HepG2 (cell line): ENCODE measurements around the gene TUBA4B. TPM values are rescaled to one million over a fixed set of nuclear protein-coding genes. Genes with fewer than 3 reads are reported as not detected.
A peak's percentile ranks its signal among the peaks of the same experiment; 100 is the strongest.

ENCODE experiments used
- ATAC-seq: fragments of 200-7000 bp; cut with Tn5 transposase; 3 replicates; pipeline ENCODE4 v1.9.1; 2020; ENCODE audit warnings: mild to moderate bottlenecking, moderate library complexity
- BruUV-seq: library from RNA; stranded (reverse); fragments of 400-500 nt; replicated peaks from 2 replicates; lab custom pipeline; 2021; lab: Mats Ljungman, UMichigan
- CTCF ChIA-PET: fragments of 300-600 bp; formaldehyde crosslinking; extraction: SDS; loops from one replicate; lab custom pipeline; 2021; ENCODE audit warnings: low total read pairs, inconsistent platforms, low intra/inter-chr PET ratio; lab: Yijun Ruan, JAX
- POLR2A ChIA-PET: fragments of 350-600 bp; sonication (Branson Sonifier 250); formaldehyde crosslinking; loops from one replicate; lab custom pipeline; 2020; ENCODE audit warnings: antibody characterized with exemption, inconsistent platforms; lab: Yijun Ruan, JAX
- DNase-seq: peaks from one replicate; pipeline ENCODE4 v3.0.0-alpha.2; 2015; ENCODE audit warnings: low spot score
- FAIRE-seq: peaks from 3 replicates; lab custom pipeline; 2011; peaks lifted over from hg19 to GRCh38; lab: Jason Lieb, UNC
- H2AFZ ChIP-seq: one replicate; pipeline ENCODE4 v1.6.1; 2011; ENCODE audit warnings: low read length, inconsistent platforms
- H3K27ac ChIP-seq: fragments of 300-600 bp; 3 replicates; pipeline ENCODE4 v1.8.0; 2011; ENCODE audit warnings: mixed run types, mild to moderate bottlenecking, mixed read lengths, low read length, inconsistent platforms; ENCODE audit not compliant: insufficient read depth; ENCODE audit errors: extremely low read length
- H3K27me3 ChIP-seq, 2 experiments: fragments of 200-600 bp in 1 of 2; 2 replicates in 1 of 2; 3 replicates in 1 of 2; pipeline versions ENCODE4 v1.6.0 to v1.8.0; 2011; ENCODE audit warnings: low read length in 2 of 2, mild to moderate bottlenecking in 2 of 2, moderate library complexity in 2 of 2, inconsistent platforms in 1 of 2; ENCODE audit not compliant: insufficient read depth in 2 of 2, control insufficient read depth in 1 of 2
- H3K36me3 ChIP-seq, 2 experiments: fragments of 200-600 bp in 1 of 2; replicated peaks in 1 of 2; 2 replicates in 1 of 2; 3 replicates in 1 of 2; pipeline versions ENCODE4 v1.5.1 to v1.8.0; 2011; ENCODE audit warnings: low read length in 2 of 2, inconsistent platforms in 1 of 2; ENCODE audit not compliant: insufficient read depth in 2 of 2, control insufficient read depth in 1 of 2
- H3K4me1 ChIP-seq: 2 replicates; pipeline ENCODE4 v1.5.1; 2012; ENCODE audit warnings: low read length, inconsistent platforms; ENCODE audit not compliant: insufficient read depth
- H3K4me2 ChIP-seq: 2 replicates; pipeline ENCODE4 v1.6.0; 2011; ENCODE audit warnings: low read depth, low read length, inconsistent platforms
- H3K4me3 ChIP-seq, 3 experiments: fragments of 200-600 bp in 1 of 3; sonication (generic), shearing (Covaris generic) in 1 of 3; replicated peaks in 1 of 3; 2 replicates each; pipeline ENCODE4 v1.5.1; 2011 to 2016; ENCODE audit warnings: low read length in 3 of 3, inconsistent platforms in 2 of 3, low read depth in 2 of 3, mild to moderate bottlenecking in 2 of 3, control low read depth in 1 of 3, mixed read lengths in 1 of 3; ENCODE audit not compliant: insufficient read depth in 1 of 3
- H3K79me2 ChIP-seq: one replicate; pipeline ENCODE4 v1.6.1; 2011; ENCODE audit warnings: low read length, inconsistent platforms; ENCODE audit not compliant: insufficient read depth
- H3K9ac ChIP-seq: 2 replicates; pipeline ENCODE4 v1.6.0; 2011; ENCODE audit warnings: mild to moderate bottlenecking, low read depth, low read length, inconsistent platforms; ENCODE audit not compliant: insufficient read depth
- H3K9me3 ChIP-seq: 2 replicates; pipeline ENCODE4 v1.5.1; 2012; ENCODE audit warnings: mild to moderate bottlenecking, low read length
- H4K20me1 ChIP-seq: 2 replicates; pipeline ENCODE4 v1.6.0; 2011; ENCODE audit warnings: inconsistent platforms, mild to moderate bottlenecking, low read length, moderate library complexity; ENCODE audit not compliant: insufficient read depth
- ATF2 ChIP-seq: sonication (generic); formaldehyde crosslinking; IDR thresholded peaks from 2 replicates; pipeline ENCODE4 v1.4.0; 2020; ENCODE audit warnings: missing genetic modification reagents
- CHD4 ChIP-seq: fragments of 200-600 bp; sonication (generic); IDR thresholded peaks from 2 replicates; pipeline ENCODE4 v1.7.0; 2017; ENCODE audit warnings: mild to moderate bottlenecking, low read length, borderline replicate concordance
- MYC ChIP-seq: sonication (generic); formaldehyde crosslinking; IDR thresholded peaks from 2 replicates; pipeline ENCODE4 v1.9.0; 2021; ENCODE audit warnings: missing genetic modification reagents, borderline replicate concordance
- NFATC3 ChIP-seq: sonication (generic); formaldehyde crosslinking; IDR thresholded peaks from 2 replicates; pipeline ENCODE4 v1.5.1; 2020; ENCODE audit warnings: mild to moderate bottlenecking, missing genetic modification reagents
- ZMYM3 ChIP-seq: sonication (generic); formaldehyde crosslinking; IDR thresholded peaks from 2 replicates; pipeline ENCODE4 v1.5.1; 2020; ENCODE audit warnings: mild to moderate bottlenecking, missing genetic modification reagents
- ZNF205 ChIP-seq: IDR thresholded peaks from 2 replicates; pipeline ENCODE4 v1.6.1; 2018; ENCODE audit warnings: missing biosample characterization, missing genetic modification reagents
- ZNF619 ChIP-seq: sonication (generic); formaldehyde crosslinking; IDR thresholded peaks from 2 replicates; pipeline ENCODE4 v1.4.0; 2020; ENCODE audit warnings: mild to moderate bottlenecking, missing genetic modification reagents
- ZNF629 ChIP-seq: sonication (generic); formaldehyde crosslinking; conservative IDR thresholded peaks from 2 replicates; pipeline ENCODE4 v1.5.0; 2020; ENCODE audit warnings: missing genetic modification reagents
- WGBS: methylation state at CpG from one replicate; pipeline ENCODE4 v1.1.6; 2017; ENCODE audit warnings: low lambda C conversion rate; 5-methylcytosine and 5-hydroxymethylcytosine counted together
- in situ Hi-C: cut with HindIII; loops from 2 replicates; pipeline ENCODE4 v1.10.0; 2017; ENCODE audit warnings: low pct_unique_long_range_greater_than_20kb; ENCODE audit not compliant: extremely low pct_ligation_motif_present
- intact Hi-C: fragments of 100-400 bp; cut with micrococcal nuclease; formaldehyde crosslinking; loops from one replicate; pipeline ENCODE4 v1.10.0; 2022; ENCODE audit not compliant: unreplicated experiment
- polyA plus RNA-seq, 8 experiments: library from polyadenylated mRNA; depleted of rRNA in 3 of 8; stranded (reverse) in 7 of 8; unstranded in 1 of 8; fragments of >200 nt; fragmentation: Illumina TruSeq in 4 of 8; extraction: Trizol in 4 of 8; gene quantifications; 2 replicates each; pipeline versions ENCODE4 v1.2.1 to v1.2.3, GENCODE V29; 2011 to 2016; ENCODE audit warnings: low read depth in 4 of 8, missing spikeins in 1 of 8, mixed read lengths in 1 of 8; ENCODE audit not compliant: insufficient read depth in 1 of 8
- total RNA-seq, 5 experiments: library from RNA; depleted of rRNA; stranded (reverse); fragments of >200 nt; fragmentation: Illumina TruSeq; extraction: Trizol; gene quantifications; 2 replicates each; pipeline ENCODE4 v1.2.3, GENCODE V29; 2016; ENCODE audit warnings: low read depth in 1 of 5
- TF ChIP-seq, protein P1 (sequence below): sonication (generic); formaldehyde crosslinking; IDR thresholded peaks from 2 replicates; pipeline ENCODE4 v1.9.0; 2021; ENCODE audit warnings: missing genetic modification reagents, borderline replicate concordance
- TF ChIP-seq, protein P2 (sequence below): sonication (generic); formaldehyde crosslinking; IDR thresholded peaks from 2 replicates; pipeline ENCODE4 v1.5.1; 2020; ENCODE audit warnings: mild to moderate bottlenecking, missing genetic modification reagents

TUBA4B gene
- total and polyA plus RNA-seq, 2 of the 13 experiments (the other 11 are each of a cell fraction or from before 2014, with no cell fraction given) = 0.18 to 0.22 TPM

DNA sequence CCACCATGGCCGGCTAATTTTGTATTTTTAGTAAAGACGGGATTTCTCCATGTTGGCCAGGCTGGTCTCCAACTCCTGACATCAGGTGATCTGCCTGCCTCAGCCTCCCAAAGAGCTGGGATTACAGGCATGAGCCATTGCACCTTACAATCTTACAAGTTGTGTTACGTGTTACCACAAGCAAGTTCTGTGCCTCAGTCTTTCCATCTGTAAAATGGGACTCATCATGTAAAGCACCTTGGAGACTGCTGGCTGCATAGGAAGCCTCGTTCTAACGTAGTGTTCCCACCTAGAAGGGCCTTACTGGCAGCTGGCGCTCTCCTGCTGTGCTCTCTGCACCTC is 36.1 kb downstream of the TUBA4B start:
- H2AFZ ChIP-seq = no peak overlapping the region
- no peaks in the 10 kb centered on the region for H4K20me1 ChIP-seq
- H3K79me2 ChIP-seq = no peaks in the 10 kb centered on the region
- intact Hi-C loops = no loop called here
- TF ChIP-seq ZNF205 (CRISPR knock-in tag) = peak; percentile 85
- 0 out of 2 replicates have a peak, but pooled peaks have one; percentile 32 for TF ChIP-seq NFATC3
- TF ChIP-seq ATF2 = no peak
- peak; percentile 96 for TF ChIP-seq ZNF629 (CRISPR knock-in tag)
- TF ChIP-seq, protein P1, sequence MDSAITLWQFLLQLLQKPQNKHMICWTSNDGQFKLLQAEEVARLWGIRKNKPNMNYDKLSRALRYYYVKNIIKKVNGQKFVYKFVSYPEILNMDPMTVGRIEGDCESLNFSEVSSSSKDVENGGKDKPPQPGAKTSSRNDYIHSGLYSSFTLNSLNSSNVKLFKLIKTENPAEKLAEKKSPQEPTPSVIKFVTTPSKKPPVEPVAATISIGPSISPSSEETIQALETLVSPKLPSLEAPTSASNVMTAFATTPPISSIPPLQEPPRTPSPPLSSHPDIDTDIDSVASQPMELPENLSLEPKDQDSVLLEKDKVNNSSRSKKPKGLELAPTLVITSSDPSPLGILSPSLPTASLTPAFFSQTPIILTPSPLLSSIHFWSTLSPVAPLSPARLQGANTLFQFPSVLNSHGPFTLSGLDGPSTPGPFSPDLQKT (CRISPR knock-in tag) = no peak
- peak; percentile 84 for TF ChIP-seq ZMYM3 (CRISPR knock-in tag)
- TF ChIP-seq, protein P2, sequence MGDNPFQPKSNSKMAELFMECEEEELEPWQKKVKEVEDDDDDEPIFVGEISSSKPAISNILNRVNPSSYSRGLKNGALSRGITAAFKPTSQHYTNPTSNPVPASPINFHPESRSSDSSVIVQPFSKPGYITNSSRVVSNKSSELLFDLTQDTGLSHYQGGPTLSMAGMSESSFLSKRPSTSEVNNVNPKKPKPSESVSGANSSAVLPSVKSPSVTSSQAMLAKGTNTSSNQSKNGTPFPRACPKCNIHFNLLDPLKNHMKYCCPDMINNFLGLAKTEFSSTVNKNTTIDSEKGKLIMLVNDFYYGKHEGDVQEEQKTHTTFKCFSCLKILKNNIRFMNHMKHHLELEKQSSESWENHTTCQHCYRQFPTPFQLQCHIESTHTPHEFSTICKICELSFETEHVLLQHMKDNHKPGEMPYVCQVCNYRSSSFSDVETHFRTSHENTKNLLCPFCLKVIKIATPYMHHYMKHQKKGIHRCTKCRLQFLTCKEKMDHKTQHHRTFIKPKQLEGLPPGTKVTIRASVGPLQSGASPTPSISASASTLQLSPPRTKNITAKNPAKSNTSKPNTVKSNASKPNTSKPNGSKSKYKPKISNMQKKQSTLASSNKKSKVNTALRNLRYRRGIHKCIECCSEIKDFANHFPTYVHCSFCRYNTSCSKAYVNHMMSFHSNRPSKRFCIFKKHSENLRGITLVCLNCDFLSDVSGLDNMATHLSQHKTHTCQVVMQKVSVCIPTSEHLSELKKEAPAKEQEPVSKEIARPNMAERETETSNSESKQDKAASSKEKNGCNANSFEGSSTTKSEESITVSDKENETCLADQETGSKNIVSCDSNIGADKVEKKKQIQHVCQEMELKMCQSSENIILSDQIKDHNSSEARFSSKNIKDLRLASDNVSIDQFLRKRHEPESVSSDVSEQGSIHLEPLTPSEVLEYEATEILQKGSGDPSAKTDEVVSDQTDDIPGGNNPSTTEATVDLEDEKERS (CRISPR knock-in tag) = no peak
- 0 out of 2 replicates have a peak, but pooled peaks have one; percentile 47 for TF ChIP-seq CHD4
- no peak for TF ChIP-seq MYC (CRISPR knock-in tag)
- no peak for TF ChIP-seq ZNF619 (CRISPR knock-in tag)
- TF ChIP-seq, all 625 proteins: peak for 5
- peaks cover 21% of the 10 kb centered on the region for H3K4me1 ChIP-seq
- no peak for FAIRE-seq
- 38% methylated on average over 6 of the region's 6 CpGs for WGBS
- CTCF ChIA-PET = no interaction called here
- in situ Hi-C loops = no loop called here
- no peak overlapping the region for H3K27ac ChIP-seq
- POLR2A ChIA-PET = interaction anchor here (1.0 to 3.0 kb wide), 4 partner anchors 10 to 40 kb away, joined by 3 to 14 read pairs (median 4); partner anchors contain the start of gene DNAJB2
- no TSS peak for BruUV-seq
- H3K9me3 ChIP-seq = no peaks in the 10 kb centered on the region
- no peak for DNase-seq
- H3K36me3 ChIP-seq = peaks cover 0 to 2% of the 10 kb centered on the region in 2 experiments; a peak in 2 of 5 replicates
- no peak overlapping the region for H3K9ac ChIP-seq
- peak overlapping the region; percentile 28; the same call in 1 of the 2 replicates for H3K4me2 ChIP-seq
- peaks cover 0 to 40% of the 10 kb centered on the region in 2 experiments; a peak in 4 of 5 replicates for H3K27me3 ChIP-seq
- H3K4me3 ChIP-seq = no peak overlapping the region
- no peak for ATAC-seq
